Activated T-helper 1 cell treated with anti-CD3 and anti-CD28 coated beads, Interleukin-12 subunit alpha, Interleukin-12 subunit beta, Interleukin-2, Interleukin-4 antibody, amounts not matched to agents 30 ng/mL and 10 ng/mL and 1 ng/mL, durations not matched to agents 14 hours and 24 hours and 36 hours (primary cell): ENCODE measurements around the gene RABEP1. TPM values are rescaled to one million over a fixed set of nuclear protein-coding genes. Genes with fewer than 3 reads are reported as not detected.
"Not testable (repeated sequence)": the region's sequence is repeated elsewhere in the genome, so short reads cannot be mapped to it uniquely, and the experiment has no call there.

Experiments
- DNase-seq: peaks from one replicate; pipeline ENCODE4 v3.0.0; 2021; ENCODE audit warnings: low spot score
- H3K27ac Mint-ChIP-seq: one replicate; pipeline ENCODE4 v1.8.0; 2021; ENCODE audit warnings: mild to moderate bottlenecking, mixed read lengths
- H3K27me3 Mint-ChIP-seq: one replicate; pipeline ENCODE4 v1.8.0; 2022; ENCODE audit warnings: mild to moderate bottlenecking, moderate library complexity, mixed read lengths; ENCODE audit not compliant: insufficient read depth
- H3K36me3 Mint-ChIP-seq: one replicate; pipeline ENCODE4 v1.8.0; 2021; ENCODE audit warnings: low read depth, mixed read lengths
- H3K4me1 Mint-ChIP-seq: one replicate; pipeline ENCODE4 v1.8.0; 2021; ENCODE audit warnings: low read depth, mixed read lengths
- H3K4me3 Mint-ChIP-seq: one replicate; pipeline ENCODE4 v1.8.0; 2021; ENCODE audit warnings: mild to moderate bottlenecking, moderate library complexity, mixed read lengths
- H3K9me3 Mint-ChIP-seq: one replicate; pipeline ENCODE4 v1.8.0; 2021; ENCODE audit warnings: mixed read lengths
- intact Hi-C: fragments of 100-400 bp; cut with micrococcal nuclease; formaldehyde crosslinking; loops from one replicate; pipeline ENCODE4 v1.15.1; 2024
- total RNA-seq: library from RNA; stranded (reverse); gene quantifications from 2 replicates; pipeline ENCODE4 v1.2.3, GENCODE V29; 2022

The RABEP1 gene
- total RNA-seq, 1 donor from 2014 or later = 50.2 TPM

GRCh38 chr17:5422505-5422904 lies 140.4 kb downstream of the RABEP1 start:
- H3K27me3 Mint-ChIP-seq = no peaks in the 10 kb centered on the region
- intact Hi-C loops = no loop called here
- H3K27ac Mint-ChIP-seq = no peak overlapping the region
- peaks cover 37% of the 10 kb centered on the region for H3K36me3 Mint-ChIP-seq
- peak overlapping the region; percentile 19 for H3K4me3 Mint-ChIP-seq
- H3K9me3 Mint-ChIP-seq = no peaks in the 10 kb centered on the region
- DNase-seq = no peak
- peaks cover 28% of the 10 kb centered on the region for H3K4me1 Mint-ChIP-seq

- Mint-ChIP-seq H3K36me3 (peaks cover 43% of the 10 kb centered on the region), H3K4me3 (no peak overlapping the region), H3K27ac (no peak overlapping the region), H3K4me1 (peaks cover 28% of the 10 kb centered on the region), H3K27me3 (no peaks in the 10 kb centered on the region), H3K9me3 (no peaks in the 10 kb centered on the region)
- no peak for DNase-seq
- intact Hi-C loops = no loop called here
Measured at GRCh38 chr17:5424909-5425308, 142.8 kb downstream of the RABEP1 start.

DNA sequence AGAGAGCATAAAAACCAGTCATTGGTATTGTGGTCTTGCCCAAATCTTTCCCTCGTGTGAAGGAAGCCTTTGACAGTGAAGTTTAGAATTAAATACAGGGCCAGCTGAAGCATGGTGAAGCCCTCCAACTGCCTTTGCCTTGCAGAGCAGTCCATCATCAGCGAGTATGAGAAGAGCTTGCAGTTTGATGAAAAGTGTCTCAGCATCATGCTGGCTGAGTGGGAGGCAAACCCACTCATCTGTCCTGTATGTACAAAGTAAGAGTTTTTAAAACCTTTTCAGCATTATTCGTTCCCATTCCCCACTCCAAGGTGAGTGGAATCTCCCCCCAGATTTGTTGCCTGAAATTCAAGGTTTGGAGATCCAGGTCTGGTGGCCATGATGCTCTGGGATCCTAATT lies 143.7 kb downstream of the RABEP1 start:
- no peak for DNase-seq
- Mint-ChIP-seq H3K4me1 (peaks cover 26% of the 10 kb centered on the region), H3K4me3 (no peak overlapping the region), H3K36me3 (peaks cover 46% of the 10 kb centered on the region), H3K9me3 (no peaks in the 10 kb centered on the region), H3K27ac (no peak overlapping the region), H3K27me3 (no peaks in the 10 kb centered on the region)
- intact Hi-C loops = no loop called here

DNA sequence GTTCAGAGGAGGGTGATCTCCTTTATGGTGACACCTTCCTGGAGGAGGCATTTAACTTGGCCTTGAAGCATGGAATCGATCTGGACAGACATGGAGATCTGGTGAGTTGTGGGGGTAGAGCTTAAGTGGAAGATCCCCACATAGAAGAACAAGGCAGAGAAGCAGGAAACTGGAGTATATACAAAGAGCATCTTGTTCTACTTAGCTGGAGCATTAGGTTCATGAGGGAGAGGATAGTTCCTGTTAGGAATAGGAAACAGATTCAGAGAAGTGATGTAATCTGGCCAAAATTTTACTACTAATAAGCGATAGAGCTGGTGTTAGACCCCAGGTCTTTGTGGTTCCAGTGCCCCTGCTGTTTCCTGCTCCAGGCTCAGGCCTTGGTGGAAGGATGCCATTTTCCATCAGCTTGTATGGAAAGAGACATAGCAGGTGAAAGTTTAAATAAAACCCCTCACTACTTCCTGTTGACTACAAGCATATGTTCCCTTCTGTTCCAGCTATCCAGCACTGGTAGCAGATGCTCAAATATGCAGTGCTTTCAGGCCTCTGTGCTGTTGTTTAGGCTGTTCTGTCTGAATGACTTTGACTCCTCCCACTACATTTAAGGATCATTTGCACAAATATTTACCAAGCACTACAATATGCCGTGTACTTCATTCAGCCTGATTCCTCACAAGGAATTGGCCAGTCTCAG lies 147.3 kb downstream of the RABEP1 start:
- H3K4me1 Mint-ChIP-seq = peaks cover 19% of the 10 kb centered on the region
- no peaks in the 10 kb centered on the region for H3K9me3 Mint-ChIP-seq
- H3K27ac Mint-ChIP-seq = no peak overlapping the region
- no peak overlapping the region for H3K4me3 Mint-ChIP-seq
- H3K27me3 Mint-ChIP-seq = no peaks in the 10 kb centered on the region
- peaks cover 61% of the 10 kb centered on the region for H3K36me3 Mint-ChIP-seq
- intact Hi-C loops = no loop called here
- DNase-seq = no peak

DNA sequence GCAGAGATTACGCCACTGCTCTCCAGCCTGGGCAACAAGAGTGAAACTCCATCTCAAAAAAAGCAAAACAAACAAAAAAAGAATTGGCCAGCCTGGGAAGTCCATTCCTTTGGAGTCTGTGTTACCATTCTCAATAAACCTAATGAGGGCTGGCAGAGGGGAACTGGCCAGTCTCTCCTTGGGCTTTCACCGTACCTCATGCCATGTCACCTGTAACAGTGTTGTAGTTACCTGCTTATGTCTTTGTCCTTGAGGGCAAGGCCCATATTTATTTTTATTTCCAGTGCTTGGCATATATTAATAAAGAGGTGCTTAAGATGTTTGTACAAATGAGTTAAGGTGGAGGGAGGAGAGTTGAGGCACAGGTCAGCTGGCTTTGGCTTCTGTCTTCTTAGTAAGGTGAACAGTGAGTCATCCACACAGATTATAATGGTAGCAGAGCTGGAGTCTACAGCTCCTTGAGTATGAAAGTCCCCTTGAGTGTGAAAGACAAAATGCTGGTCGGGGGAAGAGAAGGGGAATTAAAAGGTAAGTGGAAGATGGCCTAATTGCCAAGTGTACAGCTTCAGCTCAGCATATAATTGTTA lies 148.4 kb downstream of the RABEP1 start:
- H3K4me3 Mint-ChIP-seq = no peak overlapping the region
- DNase-seq = no peak
- intact Hi-C loops = no loop called here
- H3K36me3 Mint-ChIP-seq = peaks cover 66% of the 10 kb centered on the region
- no peaks in the 10 kb centered on the region for H3K9me3 Mint-ChIP-seq
- peaks cover 24% of the 10 kb centered on the region for H3K4me1 Mint-ChIP-seq
- peak overlapping the region; percentile 45 for H3K27ac Mint-ChIP-seq
- no peaks in the 10 kb centered on the region for H3K27me3 Mint-ChIP-seq

- DNase-seq, intact Hi-C loops, H3K27me3 Mint-ChIP-seq, H3K4me3 Mint-ChIP-seq, H3K9me3 Mint-ChIP-seq: not testable (repeated sequence)
- Mint-ChIP-seq H3K36me3 (peaks cover 63% of the 10 kb centered on the region), H3K4me1 (peaks cover 25% of the 10 kb centered on the region), H3K27ac (peak overlapping the region; percentile 27)
Measured at GRCh38 chr17:5431234-5431633, 149.2 kb downstream of the RABEP1 start.

GRCh38 chr17:5431949-5432556 lies 150.0 kb downstream of the RABEP1 start:
- H3K9me3 Mint-ChIP-seq = no peaks in the 10 kb centered on the region
- intact Hi-C loops = no loop called here
- no peak for DNase-seq
- H3K4me1 Mint-ChIP-seq = peaks cover 31% of the 10 kb centered on the region
- H3K36me3 Mint-ChIP-seq = peaks cover 67% of the 10 kb centered on the region
- H3K27ac Mint-ChIP-seq = no peak overlapping the region
- H3K4me3 Mint-ChIP-seq = no peak overlapping the region
- no peaks in the 10 kb centered on the region for H3K27me3 Mint-ChIP-seq

- Mint-ChIP-seq H3K27ac (no peak overlapping the region), H3K9me3 (no peaks in the 10 kb centered on the region), H3K4me1 (peaks cover 52% of the 10 kb centered on the region), H3K36me3 (peaks cover 66% of the 10 kb centered on the region), H3K4me3 (peak overlapping the region; percentile 19), H3K27me3 (no peaks in the 10 kb centered on the region)
- intact Hi-C loops = no loop called here
- no peak for DNase-seq
Measured at GRCh38 chr17:5434984-5435383, 152.9 kb downstream of the RABEP1 start.

Other genes with a start within 250 kb of the RABEP1 start
- 0.20 and 0.23 TPM in 2 replicates for gene SLC52A1, start 246.9 kb upstream of the RABEP1 start, total RNA-seq
- gene ZFP3, start 203.8 kb upstream of the RABEP1 start, total RNA-seq = 1.9 and 2.0 TPM in 2 replicates
- gene ZNF232, start 170.4 kb upstream of the RABEP1 start, total RNA-seq = 17.3 and 19.3 TPM in 2 replicates
- gene USP6, start 166.3 kb upstream of the RABEP1 start, total RNA-seq = 0.03 and 0.05 TPM in 2 replicates
- gene ZNF594, start 90.4 kb upstream of the RABEP1 start, total RNA-seq = 8.5 and 8.8 TPM in 2 replicates
- not detected in 2 replicates for gene SCIMP, start 47.4 kb upstream of the RABEP1 start, total RNA-seq
- 165 and 170 TPM in 2 replicates for gene NUP88, start 137.4 kb downstream of the RABEP1 start, total RNA-seq
- 61.0 and 67.0 TPM in 2 replicates for gene RPAIN, start 137.9 kb downstream of the RABEP1 start, total RNA-seq
- 410 and 413 TPM in 2 replicates for gene C1QBP, start 156.9 kb downstream of the RABEP1 start, total RNA-seq
- gene DHX33, start 186.7 kb downstream of the RABEP1 start, total RNA-seq = 38.0 and 41.8 TPM in 2 replicates
- gene DERL2, start 203.9 kb downstream of the RABEP1 start, total RNA-seq = 71.7 and 73.2 TPM in 2 replicates
- 38.1 and 39.6 TPM in 2 replicates for gene MIS12, start 204.3 kb downstream of the RABEP1 start, total RNA-seq